ENCODE measurements around the gene THOC6. TPM values are rescaled to one million over a fixed set of nuclear protein-coding genes. Genes with fewer than 3 reads are reported as not detected.

THOC6 gene
- total RNA-seq, 1 donor from 2014 or later: 40.1 TPM

DNA sequence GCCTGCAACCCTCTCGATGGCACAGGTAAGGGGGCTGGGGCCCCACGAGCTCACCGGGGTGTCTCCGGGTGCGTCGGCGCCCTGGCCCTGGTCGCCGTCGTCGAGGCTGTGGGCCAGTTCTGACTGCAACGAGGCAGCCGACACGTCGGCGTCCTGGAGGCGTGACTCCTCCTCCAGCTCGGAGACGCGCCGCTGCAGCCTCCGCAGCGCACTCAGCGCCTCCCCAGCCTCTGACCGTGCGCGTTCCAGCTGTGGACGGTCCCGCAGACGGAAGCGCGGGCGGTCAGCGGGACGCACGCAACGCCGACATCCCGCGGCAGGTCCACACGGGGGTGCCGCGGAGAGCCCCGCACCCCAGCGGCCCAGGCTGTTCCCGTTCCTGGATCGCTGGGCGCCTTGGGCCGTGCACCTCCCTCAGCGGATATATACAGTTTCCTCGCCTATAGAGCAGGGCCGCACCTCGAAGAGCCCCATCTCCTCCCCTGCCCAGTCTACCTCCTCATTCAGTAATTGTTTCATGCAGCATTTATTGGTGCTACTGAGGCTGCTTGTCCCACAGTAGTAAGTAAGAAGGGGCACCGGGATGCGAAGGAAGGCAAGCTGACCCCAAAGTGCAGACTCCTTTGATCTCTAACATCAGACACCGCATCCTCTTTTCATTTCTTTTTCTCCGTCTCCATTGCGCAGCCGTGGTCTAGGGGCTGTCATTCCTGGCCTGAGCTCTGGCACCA lies 5.8 kb downstream of the THOC6 start:
- H3K4me1 Mint-ChIP-seq (ENCODE audit: unreplicated experiment): peaks cover 2% of the 10 kb centered on the region
- no peak for DNase-seq (ENCODE audit: extremely low spot score, unreplicated experiment)
- H3K9me3 Mint-ChIP-seq (ENCODE audit: unreplicated experiment): no peaks in the 10 kb centered on the region
- H3K4me3 Mint-ChIP-seq (ENCODE audit: unreplicated experiment): no peak overlapping the region
- peaks cover 24% of the 10 kb centered on the region for H3K27me3 Mint-ChIP-seq (ENCODE audit: unreplicated experiment)
- peaks cover 2% of the 10 kb centered on the region for H3K36me3 Mint-ChIP-seq (ENCODE audit: unreplicated experiment)
- no peak overlapping the region for H3K27ac Mint-ChIP-seq (ENCODE audit: unreplicated experiment)
- TF ChIP-seq, protein P1, sequence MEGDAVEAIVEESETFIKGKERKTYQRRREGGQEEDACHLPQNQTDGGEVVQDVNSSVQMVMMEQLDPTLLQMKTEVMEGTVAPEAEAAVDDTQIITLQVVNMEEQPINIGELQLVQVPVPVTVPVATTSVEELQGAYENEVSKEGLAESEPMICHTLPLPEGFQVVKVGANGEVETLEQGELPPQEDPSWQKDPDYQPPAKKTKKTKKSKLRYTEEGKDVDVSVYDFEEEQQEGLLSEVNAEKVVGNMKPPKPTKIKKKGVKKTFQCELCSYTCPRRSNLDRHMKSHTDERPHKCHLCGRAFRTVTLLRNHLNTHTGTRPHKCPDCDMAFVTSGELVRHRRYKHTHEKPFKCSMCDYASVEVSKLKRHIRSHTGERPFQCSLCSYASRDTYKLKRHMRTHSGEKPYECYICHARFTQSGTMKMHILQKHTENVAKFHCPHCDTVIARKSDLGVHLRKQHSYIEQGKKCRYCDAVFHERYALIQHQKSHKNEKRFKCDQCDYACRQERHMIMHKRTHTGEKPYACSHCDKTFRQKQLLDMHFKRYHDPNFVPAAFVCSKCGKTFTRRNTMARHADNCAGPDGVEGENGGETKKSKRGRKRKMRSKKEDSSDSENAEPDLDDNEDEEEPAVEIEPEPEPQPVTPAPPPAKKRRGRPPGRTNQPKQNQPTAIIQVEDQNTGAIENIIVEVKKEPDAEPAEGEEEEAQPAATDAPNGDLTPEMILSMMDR (IDR thresholded peaks at IDR 0.05): no peak

GRCh38 chr16:3030222-3031212 lies 6.7 kb downstream of the THOC6 start:
- no peak overlapping the region for H3K4me3 Mint-ChIP-seq (ENCODE audit: unreplicated experiment)
- H3K9me3 Mint-ChIP-seq (ENCODE audit: unreplicated experiment): no peaks in the 10 kb centered on the region
- TF ChIP-seq, protein P1 (IDR thresholded peaks at IDR 0.05): no peak
- H3K36me3 Mint-ChIP-seq (ENCODE audit: unreplicated experiment): peaks cover 2% of the 10 kb centered on the region
- peaks cover 31% of the 10 kb centered on the region for H3K27me3 Mint-ChIP-seq (ENCODE audit: unreplicated experiment)
- H3K27ac Mint-ChIP-seq (ENCODE audit: unreplicated experiment): no peak overlapping the region
- no peak for DNase-seq (ENCODE audit: extremely low spot score, unreplicated experiment)
- H3K4me1 Mint-ChIP-seq (ENCODE audit: unreplicated experiment): no peaks in the 10 kb centered on the region

DNA sequence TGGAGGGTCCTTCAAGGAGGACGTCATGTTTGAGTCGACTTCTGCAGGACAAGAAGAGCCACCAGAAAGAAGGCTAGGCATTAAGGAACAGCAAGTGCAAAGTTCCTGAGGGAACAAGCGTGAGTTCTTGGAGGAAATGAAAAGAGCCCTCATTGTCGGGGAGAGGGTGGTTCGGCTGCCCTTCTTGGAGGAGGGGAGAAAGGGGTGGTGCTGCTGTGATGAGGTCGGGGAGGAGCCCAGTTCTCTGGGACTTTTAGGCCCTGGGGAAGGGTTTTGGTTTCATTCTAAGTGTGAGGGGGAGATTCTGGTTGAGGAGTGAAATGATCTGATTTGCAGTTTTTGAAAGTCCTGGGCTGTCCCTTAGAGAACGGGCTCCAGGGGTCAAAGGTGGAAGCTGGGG lies 8.8 kb downstream of the THOC6 start:
- Mint-ChIP-seq H3K4me3 (ENCODE audit: unreplicated experiment) (no peak overlapping the region), H3K36me3 (ENCODE audit: unreplicated experiment) (peaks cover 2% of the 10 kb centered on the region), H3K4me1 (ENCODE audit: unreplicated experiment) (peaks cover 3% of the 10 kb centered on the region), H3K27me3 (ENCODE audit: unreplicated experiment) (peaks cover 44% of the 10 kb centered on the region), H3K9me3 (ENCODE audit: unreplicated experiment) (no peaks in the 10 kb centered on the region), H3K27ac (ENCODE audit: unreplicated experiment) (no peak overlapping the region)
- no peak for DNase-seq (ENCODE audit: extremely low spot score, unreplicated experiment)
- TF ChIP-seq, protein P1 (IDR thresholded peaks at IDR 0.05): no peak

DNA sequence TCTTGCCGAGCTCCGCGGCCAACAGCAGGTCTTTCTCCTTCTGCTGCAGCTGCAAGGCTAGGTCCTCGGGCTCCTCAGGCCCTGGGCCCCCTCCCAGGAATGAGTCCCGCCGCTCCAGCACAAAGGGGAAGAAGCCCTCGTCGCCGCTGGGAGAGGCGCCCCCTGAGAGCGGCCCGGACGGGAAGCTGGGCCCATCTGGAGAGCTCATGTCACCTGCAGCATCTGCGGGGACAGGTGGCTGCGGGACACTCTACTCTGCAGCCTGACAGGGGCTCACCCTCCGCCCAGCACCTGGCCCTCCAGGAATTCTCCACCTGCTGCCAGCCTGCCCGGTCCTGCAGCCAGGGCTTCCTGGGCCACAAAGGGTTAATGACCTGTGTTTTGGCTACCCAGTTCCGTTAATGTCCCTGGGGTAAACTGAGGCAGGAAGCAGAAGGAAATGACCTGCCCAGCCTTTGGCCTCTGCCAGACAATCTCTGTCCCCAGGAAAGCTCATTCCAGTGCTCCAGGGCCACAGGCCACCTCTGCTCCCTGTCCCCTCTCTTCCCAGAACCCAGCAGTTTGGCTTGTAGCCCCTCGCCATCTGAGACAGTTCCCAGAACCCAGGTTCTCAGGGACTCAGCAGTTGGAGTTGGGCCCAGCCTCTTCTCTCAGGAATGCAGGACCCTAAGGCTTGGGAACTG lies 11.6 kb downstream of the THOC6 start:
- Mint-ChIP-seq H3K27ac (ENCODE audit: unreplicated experiment) (no peak overlapping the region), H3K9me3 (ENCODE audit: unreplicated experiment) (no peaks in the 10 kb centered on the region), H3K27me3 (ENCODE audit: unreplicated experiment) (peaks cover 60% of the 10 kb centered on the region), H3K4me3 (ENCODE audit: unreplicated experiment) (no peak overlapping the region), H3K36me3 (ENCODE audit: unreplicated experiment) (peaks cover 2% of the 10 kb centered on the region), H3K4me1 (ENCODE audit: unreplicated experiment) (peaks cover 3% of the 10 kb centered on the region)
- no peak for DNase-seq (ENCODE audit: extremely low spot score, unreplicated experiment)
- TF ChIP-seq, protein P1 (IDR thresholded peaks at IDR 0.05): no peak
